Measurements from ENCODE around the gene CFAP73. TPM values are rescaled to one million over a fixed set of nuclear protein-coding genes. Genes with fewer than 3 reads are reported as not detected.

CFAP73 gene
- total and polyA plus RNA-seq, 10 of the 15 experiments (the other 5 are each of a cell fraction or from before 2014, with no cell fraction given) = 0.18 TPM; not detected in 9

- TF ChIP-seq E2F8 (IDR thresholded peaks at IDR 0.05; ENCODE audit: low read depth, partially characterized antibody) = no peak
Observed at GRCh38 chr12:113103756-113104450, 45.6 kb upstream of the CFAP73 start (continued).

- Histone ChIP-seq H2AFZ (ENCODE audit: control insufficient read depth, low read depth, low read length) (no peak overlapping the region; the same call in 1 of the 2 replicates), H3K9me3 (replicated peaks; ENCODE audit: control insufficient read depth, insufficient read depth, low read length) (no peaks in the 10 kb centered on the region), H3K4me2 (ENCODE audit: control insufficient read depth, insufficient read depth) (no peak overlapping the region), H3K27me3 (replicated peaks in 1 of 2; ENCODE audit: control insufficient read depth in 2 of 2, insufficient read depth in 2 of 2, low read length in 1 of 2) (no peaks in the 10 kb centered on the region), H3K79me2 (ENCODE audit: control insufficient read depth, insufficient read depth, low read length) (no peaks in the 10 kb centered on the region), H3K4me1 (ENCODE audit: control insufficient read depth, insufficient read depth, low read length) (peaks cover 10% of the 10 kb centered on the region; the same call in 1 of the 2 replicates), H3K27ac (ENCODE audit: control insufficient read depth, insufficient read depth) (no peak overlapping the region), H3K4me3 (no peak overlapping the region), H3K9ac (ENCODE audit: control insufficient read depth, insufficient read depth, low read length) (no peak overlapping the region), H4K20me1 (ENCODE audit: control insufficient read depth, insufficient read depth) (no peaks in the 10 kb centered on the region), H3K36me3 (ENCODE audit: control insufficient read depth in 2 of 2, insufficient read depth in 2 of 2, low read length in 1 of 2) (no peaks in the 10 kb centered on the region)
- in situ Hi-C loops (cut with MboI) (no loop called here), intact Hi-C loops (cut with micrococcal nuclease; ENCODE audit: unreplicated experiment) (loop anchor here (5.0 kb wide), 1 partner anchor 47 kb away; no protein-coding TSS in a partner anchor)
- ATAC-seq = peak; percentile 61
- no peak for DNase-seq (ENCODE audit: low read depth, low spot score)
- RAD21 ChIA-PET (ENCODE audit: unreplicated experiment) = interaction anchor here (0.6 kb wide), 1 partner anchor 278 kb away, joined by 6 read pairs; no protein-coding TSS in a partner anchor
- FAIRE-seq = no peak
- SMC1A ChIA-PET (ENCODE audit: uncharacterized antibody, unreplicated experiment) = no interaction called here
- 26% methylated on average over 13 of the region's 13 CpGs for WGBS (ENCODE audit: insufficient coverage, insufficient replicate concordance, low lambda C conversion rate, missing lambda C conversion rate)
- BruUV-seq (replicated peaks) = no TSS peak
- POLR2A ChIA-PET = no interaction called here
- CTCF ChIA-PET = interaction anchor here (1.9 to 2.7 kb wide), 2 partner anchors 13 to 68 kb away, joined by 7 to 16 read pairs; no protein-coding TSS in a partner anchor
- TF ChIP-seq SPI1 (IDR thresholded peaks at IDR 0.05; ENCODE audit: borderline replicate concordance, insufficient read depth, low read depth, low read length) = peak; percentile 31; the same call in 1 of the 2 replicates
- peak; percentile 49 to 68; a peak in 3 of 4 replicates for TF ChIP-seq BHLHE40 (IDR thresholded peaks at IDR 0.05; ENCODE audit: borderline replicate concordance in 1 of 2, low read depth in 2 of 2, low read length in 1 of 2)
- no peak for TF ChIP-seq KLF5 (IDR thresholded peaks at IDR 0.05; ENCODE audit: partially characterized antibody)
- peak; percentile 59 for TF ChIP-seq ZNF24 (IDR thresholded peaks at IDR 0.05)
- TF ChIP-seq HCFC1 (IDR thresholded peaks at IDR 0.05; ENCODE audit: low read length) = no peak
- TF ChIP-seq ZNF687 (IDR thresholded peaks at IDR 0.05) = 0 out of 2 replicates have a peak, but pooled peaks have one; percentile 41
Observed at GRCh38 chr12:113104953-113105510, 44.5 kb upstream of the CFAP73 start.
